VCaP (cell line): Measurements from ENCODE around the gene AMACR.

Experiments used
- H3K27ac ChIP-seq: fragments of 450-650 bp; 2 replicates; pipeline ENCODE4 v1.5.1; 2017
- CTCF ChIP-seq: fragments of 450-650 bp; conservative IDR thresholded peaks from 2 replicates; pipeline ENCODE4 v1.5.1; 2017; ENCODE audit warnings: mild to moderate bottlenecking, moderate library complexity

Gene AMACR

GRCh38 chr5:34014626-34015025, 6.8 kb upstream of the AMACR start:
- H3K27ac ChIP-seq = no peak overlapping the region
- no peak for TF ChIP-seq CTCF

- no peak for TF ChIP-seq CTCF
- H3K27ac ChIP-seq = no peak overlapping the region
Observed at GRCh38 chr5:34013547-34013946, 5.7 kb upstream of the AMACR start.

- TF ChIP-seq CTCF = no peak
- H3K27ac ChIP-seq = no peak overlapping the region
Observed at GRCh38 chr5:34012791-34013190, 4.9 kb upstream of the AMACR start.

- no peak overlapping the region for H3K27ac ChIP-seq
- no peak for TF ChIP-seq CTCF
Observed at GRCh38 chr5:34011536-34011935, 3.7 kb upstream of the AMACR start.

- H3K27ac ChIP-seq = peak overlapping the region; percentile 97
Observed at GRCh38 chr5:34010146-34010545, 2.3 kb upstream of the AMACR start.

- H3K27ac ChIP-seq = peak overlapping the region; percentile 97
- TF ChIP-seq CTCF = no peak
Observed at GRCh38 chr5:34009610-34010009, 1.8 kb upstream of the AMACR start.

GRCh38 chr5:34008802-34009201, 952 bp upstream of the AMACR start:
- TF ChIP-seq CTCF = no peak
- H3K27ac ChIP-seq = peak overlapping the region; percentile 97

- TF ChIP-seq CTCF = no peak
- peak overlapping the region; percentile 97 for H3K27ac ChIP-seq
Observed at GRCh38 chr5:34007201-34007620, 639 bp downstream of the AMACR start.
